Measurements from ENCODE around the gene DDX47.

Gene DDX47

GRCh38 chr12:12813120-12814101, at the start of gene DDX47:
TSS of gene DDX47 (plus strand) at chr12:12813346. CDS start at chr12:12813368, 22 bp downstream.
- peak; percentile 93 to 95 for DNase-seq (ENCODE audit: extremely low read depth in 1 of 2, low read depth in 1 of 2)

GRCh38 chr12:12764824-12765223, 48.3 kb upstream of the DDX47 start:
- no peak for DNase-seq (ENCODE audit: extremely low read depth in 1 of 2, low read depth in 1 of 2)

GRCh38 chr12:12770262-12770661, 42.9 kb upstream of the DDX47 start:
- no peak for DNase-seq (ENCODE audit: extremely low read depth in 1 of 2, low read depth in 1 of 2)

GRCh38 chr12:12774791-12775190, 38.4 kb upstream of the DDX47 start:
- no peak for DNase-seq (ENCODE audit: extremely low read depth in 1 of 2, low read depth in 1 of 2)

GRCh38 chr12:12776261-12776660, 36.9 kb upstream of the DDX47 start:
- DNase-seq (ENCODE audit: extremely low read depth in 1 of 2, low read depth in 1 of 2): no peak

GRCh38 chr12:12777092-12777491, 36.1 kb upstream of the DDX47 start:
- DNase-seq (ENCODE audit: extremely low read depth in 1 of 2, low read depth in 1 of 2): no peak

- DNase-seq (ENCODE audit: extremely low read depth in 1 of 2, low read depth in 1 of 2): no peak
Observed at GRCh38 chr12:12779007-12779406, 34.1 kb upstream of the DDX47 start.

GRCh38 chr12:12779529-12779928, 33.6 kb upstream of the DDX47 start:
- no peak for DNase-seq (ENCODE audit: extremely low read depth in 1 of 2, low read depth in 1 of 2)

GRCh38 chr12:12784116-12784515, 29.0 kb upstream of the DDX47 start:
- DNase-seq (ENCODE audit: extremely low read depth in 1 of 2, low read depth in 1 of 2): no peak

GRCh38 chr12:12784911-12785814, 28.0 kb upstream of the DDX47 start, which contains the start of gene APOLD1:
TSS of gene APOLD1 (plus strand) at chr12:12785659. CDS start at chr12:12785692, 33 bp downstream.
- no peak for DNase-seq (ENCODE audit: extremely low read depth in 1 of 2, low read depth in 1 of 2)

- DNase-seq (ENCODE audit: extremely low read depth in 1 of 2, low read depth in 1 of 2): no peak
Observed at GRCh38 chr12:12786351-12786705, 26.8 kb upstream of the DDX47 start.

GRCh38 chr12:12786706-12787601, 26.2 kb upstream of the DDX47 start:
- DNase-seq (ENCODE audit: extremely low read depth in 1 of 2, low read depth in 1 of 2): peak; percentile 50 to 64

GRCh38 chr12:12788131-12788530, 25.0 kb upstream of the DDX47 start:
- DNase-seq (ENCODE audit: extremely low read depth in 1 of 2, low read depth in 1 of 2): no peak

GRCh38 chr12:12788675-12789368, 24.3 kb upstream of the DDX47 start:
- peak in 1 of 2 donors; percentile 45 for DNase-seq (ENCODE audit: extremely low read depth in 1 of 2, low read depth in 1 of 2)

- DNase-seq (ENCODE audit: extremely low read depth in 1 of 2, low read depth in 1 of 2): no peak
Observed at GRCh38 chr12:12790956-12791355, 22.2 kb upstream of the DDX47 start.

GRCh38 chr12:12791756-12792369, 21.3 kb upstream of the DDX47 start:
- no peak for DNase-seq (ENCODE audit: extremely low read depth in 1 of 2, low read depth in 1 of 2)

- no peak for DNase-seq (ENCODE audit: extremely low read depth in 1 of 2, low read depth in 1 of 2)
Observed at GRCh38 chr12:12792421-12792820, 20.7 kb upstream of the DDX47 start.

GRCh38 chr12:12794686-12795085, 18.5 kb upstream of the DDX47 start:
- DNase-seq (ENCODE audit: extremely low read depth in 1 of 2, low read depth in 1 of 2): no peak

- DNase-seq (ENCODE audit: extremely low read depth in 1 of 2, low read depth in 1 of 2): no peak
Observed at GRCh38 chr12:12796171-12796570, 17.0 kb upstream of the DDX47 start.
